Uterus (tissue), 2 donors: ENCODE measurements around the gene CENPF.

Source experiments
- POLR2A ChIP-seq, 2 donors: fragments of 450-650 bp; IDR thresholded peaks; one replicate each; pipeline ENCODE4 v1.6.1; 2016; ENCODE audit warnings: antibody characterized with exemption in 2 of 2, mild to moderate bottlenecking in 1 of 2, moderate library complexity in 1 of 2
- TF ChIP-seq, protein P1 (sequence below), 4 experiments: fragments of 200-600 bp in 2 of 4; fragments of 450-650 bp in 2 of 4; sonication (generic) in 2 of 4; IDR thresholded peaks; one replicate each; pipeline ENCODE4 v1.5.1; 2016 to 2019; ENCODE audit warnings: antibody characterized with exemption in 4 of 4, mild to moderate bottlenecking in 2 of 4, moderate library complexity in 1 of 4

DNA sequence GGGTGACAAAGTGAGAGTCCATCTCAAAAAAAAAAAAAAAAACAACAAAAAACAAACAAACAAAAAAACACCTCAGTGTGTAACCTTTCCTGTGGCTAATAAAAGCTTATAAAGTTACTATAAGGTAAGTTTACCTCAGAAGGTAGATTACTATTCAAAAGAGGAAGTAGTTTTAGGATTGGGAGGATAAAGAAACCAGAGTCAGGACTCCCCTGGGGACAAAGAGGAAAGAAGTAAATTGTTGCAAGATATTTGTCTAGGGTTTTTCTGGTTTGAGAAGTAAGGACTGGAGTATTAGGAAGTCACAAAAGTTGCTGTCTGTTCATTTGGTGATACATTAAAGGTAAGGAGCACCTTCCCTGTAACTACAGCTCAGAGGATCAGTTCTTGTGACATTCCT lies 23.8 kb upstream of the CENPF start:
- TF ChIP-seq, protein P1, sequence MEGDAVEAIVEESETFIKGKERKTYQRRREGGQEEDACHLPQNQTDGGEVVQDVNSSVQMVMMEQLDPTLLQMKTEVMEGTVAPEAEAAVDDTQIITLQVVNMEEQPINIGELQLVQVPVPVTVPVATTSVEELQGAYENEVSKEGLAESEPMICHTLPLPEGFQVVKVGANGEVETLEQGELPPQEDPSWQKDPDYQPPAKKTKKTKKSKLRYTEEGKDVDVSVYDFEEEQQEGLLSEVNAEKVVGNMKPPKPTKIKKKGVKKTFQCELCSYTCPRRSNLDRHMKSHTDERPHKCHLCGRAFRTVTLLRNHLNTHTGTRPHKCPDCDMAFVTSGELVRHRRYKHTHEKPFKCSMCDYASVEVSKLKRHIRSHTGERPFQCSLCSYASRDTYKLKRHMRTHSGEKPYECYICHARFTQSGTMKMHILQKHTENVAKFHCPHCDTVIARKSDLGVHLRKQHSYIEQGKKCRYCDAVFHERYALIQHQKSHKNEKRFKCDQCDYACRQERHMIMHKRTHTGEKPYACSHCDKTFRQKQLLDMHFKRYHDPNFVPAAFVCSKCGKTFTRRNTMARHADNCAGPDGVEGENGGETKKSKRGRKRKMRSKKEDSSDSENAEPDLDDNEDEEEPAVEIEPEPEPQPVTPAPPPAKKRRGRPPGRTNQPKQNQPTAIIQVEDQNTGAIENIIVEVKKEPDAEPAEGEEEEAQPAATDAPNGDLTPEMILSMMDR (IDR thresholded peaks at IDR 0.05): no peak
- TF ChIP-seq POLR2A (IDR thresholded peaks at IDR 0.05): no peak
